ENCODE measurements around the gene ZNF888.
"Not testable (repeated sequence)": the region's sequence is repeated elsewhere in the genome, so short reads cannot be mapped to it uniquely, and the experiment has no call there.

ZNF888 gene

GRCh38 chr19:52872996-52873395 is 50.2 kb downstream of the ZNF888 start:
- not testable (repeated sequence) for DNase-seq (ENCODE audit: low read depth)

GRCh38 chr19:52871466-52871865 is 51.8 kb downstream of the ZNF888 start:
- no peak for DNase-seq (ENCODE audit: low read depth)

GRCh38 chr19:52868031-52868430 is 55.2 kb downstream of the ZNF888 start:
- DNase-seq (ENCODE audit: low read depth), result not testable (repeated sequence)

GRCh38 chr19:52857378-52858191 is 65.6 kb downstream of the ZNF888 start, which contains the start of gene ZNF468:
ZNF468 (minus strand) TSS chr19:52857619; CDS start chr19:52854272, 3,347 bp downstream.
- peak; percentile 58 for DNase-seq (ENCODE audit: low read depth)

GRCh38 chr19:52856540-52857377 is 66.5 kb downstream of the ZNF888 start:
- not testable (repeated sequence) for DNase-seq (ENCODE audit: low read depth)
